HepG2 (cell line): Measurements from ENCODE around the gene ORC2. TPM values are rescaled to one million over a fixed set of nuclear protein-coding genes. Genes with fewer than 3 reads are reported as not detected.

Experiments used
- ATAC-seq: fragments of 200-7000 bp; cut with Tn5 transposase; 3 replicates; pipeline ENCODE4 v1.9.1; 2020; ENCODE audit warnings: mild to moderate bottlenecking, moderate library complexity
- BruUV-seq: library from RNA; stranded (reverse); fragments of 400-500 nt; replicated peaks from 2 replicates; lab custom pipeline; 2021; lab: Mats Ljungman, UMichigan
- CTCF ChIA-PET: fragments of 300-600 bp; formaldehyde crosslinking; extraction: SDS; loops from one replicate; lab custom pipeline; 2021; ENCODE audit warnings: low total read pairs, inconsistent platforms, low intra/inter-chr PET ratio; lab: Yijun Ruan, JAX
- POLR2A ChIA-PET: fragments of 350-600 bp; sonication (Branson Sonifier 250); formaldehyde crosslinking; loops from one replicate; lab custom pipeline; 2020; ENCODE audit warnings: antibody characterized with exemption, inconsistent platforms; lab: Yijun Ruan, JAX
- DNase-seq: peaks from one replicate; pipeline ENCODE4 v3.0.0-alpha.2; 2015; ENCODE audit warnings: low spot score
- FAIRE-seq: peaks from 3 replicates; lab custom pipeline; 2011; peaks lifted over from hg19 to GRCh38; lab: Jason Lieb, UNC
- H2AFZ ChIP-seq: one replicate; pipeline ENCODE4 v1.6.1; 2011; ENCODE audit warnings: low read length, inconsistent platforms
- H3K27ac ChIP-seq: fragments of 300-600 bp; 3 replicates; pipeline ENCODE4 v1.8.0; 2011; ENCODE audit warnings: mixed run types, mild to moderate bottlenecking, mixed read lengths, low read length, inconsistent platforms; ENCODE audit not compliant: insufficient read depth; ENCODE audit errors: extremely low read length
- H3K27me3 ChIP-seq, 2 experiments: fragments of 200-600 bp in 1 of 2; 2 replicates in 1 of 2; 3 replicates in 1 of 2; pipeline versions ENCODE4 v1.6.0 to v1.8.0; 2011; ENCODE audit warnings: low read length in 2 of 2, mild to moderate bottlenecking in 2 of 2, moderate library complexity in 2 of 2, inconsistent platforms in 1 of 2; ENCODE audit not compliant: insufficient read depth in 2 of 2, control insufficient read depth in 1 of 2
- H3K36me3 ChIP-seq, 2 experiments: fragments of 200-600 bp in 1 of 2; replicated peaks in 1 of 2; 2 replicates in 1 of 2; 3 replicates in 1 of 2; pipeline versions ENCODE4 v1.5.1 to v1.8.0; 2011; ENCODE audit warnings: low read length in 2 of 2, inconsistent platforms in 1 of 2; ENCODE audit not compliant: insufficient read depth in 2 of 2, control insufficient read depth in 1 of 2
- H3K4me1 ChIP-seq: 2 replicates; pipeline ENCODE4 v1.5.1; 2012; ENCODE audit warnings: low read length, inconsistent platforms; ENCODE audit not compliant: insufficient read depth
- H3K4me2 ChIP-seq: 2 replicates; pipeline ENCODE4 v1.6.0; 2011; ENCODE audit warnings: low read depth, low read length, inconsistent platforms
- H3K4me3 ChIP-seq, 3 experiments: fragments of 200-600 bp in 1 of 3; sonication (generic), shearing (Covaris generic) in 1 of 3; replicated peaks in 1 of 3; 2 replicates each; pipeline ENCODE4 v1.5.1; 2011 to 2016; ENCODE audit warnings: low read length in 3 of 3, inconsistent platforms in 2 of 3, low read depth in 2 of 3, mild to moderate bottlenecking in 2 of 3, control low read depth in 1 of 3, mixed read lengths in 1 of 3; ENCODE audit not compliant: insufficient read depth in 1 of 3
- H3K79me2 ChIP-seq: one replicate; pipeline ENCODE4 v1.6.1; 2011; ENCODE audit warnings: low read length, inconsistent platforms; ENCODE audit not compliant: insufficient read depth
- H3K9ac ChIP-seq: 2 replicates; pipeline ENCODE4 v1.6.0; 2011; ENCODE audit warnings: mild to moderate bottlenecking, low read depth, low read length, inconsistent platforms; ENCODE audit not compliant: insufficient read depth
- H3K9me3 ChIP-seq: 2 replicates; pipeline ENCODE4 v1.5.1; 2012; ENCODE audit warnings: mild to moderate bottlenecking, low read length
- H4K20me1 ChIP-seq: 2 replicates; pipeline ENCODE4 v1.6.0; 2011; ENCODE audit warnings: inconsistent platforms, mild to moderate bottlenecking, low read length, moderate library complexity; ENCODE audit not compliant: insufficient read depth
- CEBPB ChIP-seq: IDR thresholded peaks from 2 replicates; pipeline ENCODE4 v1.6.1; 2011; ENCODE audit warnings: low read depth, low read length, improper control_type of control experiment, borderline replicate concordance
- POLR2AphosphoS5 ChIP-seq: IDR thresholded peaks from 2 replicates; pipeline ENCODE4 v1.6.1; 2012; ENCODE audit warnings: low read depth, low read length
- POLR2G ChIP-seq: fragments of 200-400 bp; formaldehyde crosslinking; IDR thresholded peaks from 2 replicates; pipeline ENCODE4 v1.6.1; 2018; ENCODE audit warnings: mild to moderate bottlenecking, low read depth, low read length, moderate library complexity
- RBM22 ChIP-seq: fragments of 200-400 bp; formaldehyde crosslinking; optimal IDR thresholded peaks from 2 replicates; pipeline ENCODE3; 2017; ENCODE audit warnings: mild to moderate bottlenecking, low read length, moderate library complexity
- SPEN ChIP-seq: sonication (generic); formaldehyde crosslinking; IDR thresholded peaks from 2 replicates; pipeline ENCODE4 v1.5.1; 2020; ENCODE audit warnings: low read depth, mild to moderate bottlenecking, missing genetic modification reagents
- SSRP1 ChIP-seq: IDR thresholded peaks from 2 replicates; pipeline ENCODE4 v1.6.1; 2016; ENCODE audit warnings: control low read depth
- ZNF256 ChIP-seq: sonication (generic); formaldehyde crosslinking; conservative IDR thresholded peaks from 2 replicates; pipeline ENCODE4 v1.4.0; 2020; ENCODE audit warnings: missing genetic modification reagents
- WGBS: methylation state at CpG from one replicate; pipeline ENCODE4 v1.1.6; 2017; ENCODE audit warnings: low lambda C conversion rate; 5-methylcytosine and 5-hydroxymethylcytosine counted together
- in situ Hi-C: cut with HindIII; loops from 2 replicates; pipeline ENCODE4 v1.10.0; 2017; ENCODE audit warnings: low pct_unique_long_range_greater_than_20kb; ENCODE audit not compliant: extremely low pct_ligation_motif_present
- intact Hi-C: fragments of 100-400 bp; cut with micrococcal nuclease; formaldehyde crosslinking; loops from one replicate; pipeline ENCODE4 v1.10.0; 2022; ENCODE audit not compliant: unreplicated experiment
- polyA plus RNA-seq, 8 experiments: library from polyadenylated mRNA; depleted of rRNA in 3 of 8; stranded (reverse) in 7 of 8; unstranded in 1 of 8; fragments of >200 nt; fragmentation: Illumina TruSeq in 4 of 8; extraction: Trizol in 4 of 8; gene quantifications; 2 replicates each; pipeline versions ENCODE4 v1.2.1 to v1.2.3, GENCODE V29; 2011 to 2016; ENCODE audit warnings: low read depth in 4 of 8, missing spikeins in 1 of 8, mixed read lengths in 1 of 8; ENCODE audit not compliant: insufficient read depth in 1 of 8
- total RNA-seq, 5 experiments: library from RNA; depleted of rRNA; stranded (reverse); fragments of >200 nt; fragmentation: Illumina TruSeq; extraction: Trizol; gene quantifications; 2 replicates each; pipeline ENCODE4 v1.2.3, GENCODE V29; 2016; ENCODE audit warnings: low read depth in 1 of 5
- TF ChIP-seq, protein P1 (sequence below), 2 experiments: fragments of 450-650 bp in 1 of 2; sonication (generic) in 1 of 2; formaldehyde crosslinking; IDR thresholded peaks; 2 replicates each; pipeline versions ENCODE4 v1.5.0 to v1.8.0; 2020 to 2022; ENCODE audit warnings: mild to moderate bottlenecking in 1 of 2, missing genetic modification reagents in 1 of 2
- TF ChIP-seq, protein P2 (sequence below), 2 experiments: fragments of 450-650 bp in 1 of 2; sonication (generic) in 1 of 2; formaldehyde crosslinking in 1 of 2; IDR thresholded peaks; 2 replicates each; pipeline versions ENCODE4 v1.6.1 to v1.8.0; 2016 to 2022; ENCODE audit warnings: antibody characterized with exemption in 1 of 2, mild to moderate bottlenecking in 1 of 2, missing genetic modification reagents in 1 of 2

ORC2 gene
- total and polyA plus RNA-seq, 2 of the 13 experiments (the other 11 are each of a cell fraction or from before 2014, with no cell fraction given), result 19.3 to 73.5 TPM

DNA sequence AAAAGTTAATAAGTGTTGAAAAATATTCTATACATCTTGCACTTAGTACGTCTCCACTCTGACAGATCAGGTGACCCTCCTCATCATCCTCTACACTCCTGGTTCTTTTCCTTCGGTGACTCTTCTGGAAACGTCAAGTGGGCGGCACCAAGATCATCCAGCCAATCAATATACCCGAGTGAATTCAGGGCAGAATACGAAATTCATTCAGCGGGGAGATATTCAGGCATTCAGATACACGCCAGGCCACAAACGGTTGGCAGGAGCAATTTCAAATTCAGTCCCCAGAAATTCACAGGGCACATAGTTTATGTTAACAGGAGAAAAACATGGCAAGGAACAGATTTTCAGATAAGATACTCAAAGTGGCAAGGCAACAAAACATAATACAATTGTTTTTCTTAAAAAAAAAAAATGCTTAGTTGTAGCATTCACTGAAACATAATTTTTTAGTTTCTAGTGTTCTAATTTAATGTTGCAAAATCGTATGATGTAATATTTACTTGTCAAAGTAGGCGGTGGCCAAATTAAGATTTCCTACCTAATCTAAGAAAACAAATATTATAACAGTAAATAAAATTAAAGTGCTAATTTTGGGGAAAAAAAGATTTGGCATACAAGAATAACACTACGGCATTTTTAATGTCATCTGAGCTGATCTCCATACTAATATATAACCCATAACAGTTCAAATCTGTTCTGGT, 103.2 kb downstream of the ORC2 start:
- Histone ChIP-seq H3K36me3 (peaks cover 14 to 56% of the 10 kb centered on the region in 2 experiments), H3K27ac (no peak overlapping the region), H2AFZ (no peak overlapping the region), H3K27me3 (no peaks in the 10 kb centered on the region; a peak in 1 of 5 replicates), H3K4me1 (peaks cover 39% of the 10 kb centered on the region), H3K9me3 (no peaks in the 10 kb centered on the region), H3K4me3 (peak overlapping the region in 2 of 3 experiments; percentile 67 to 99; a peak in 3 of 6 replicates), H3K4me2 (peak overlapping the region; percentile 83), H3K79me2 (peaks cover 81% of the 10 kb centered on the region), H4K20me1 (peaks cover 73% of the 10 kb centered on the region), H3K9ac (no peak overlapping the region)
- ATAC-seq (no peak), FAIRE-seq (no peak), DNase-seq (no peak)
- 88% methylated on average over 12 of the region's 12 CpGs for WGBS
- POLR2A ChIA-PET, result interaction anchor here (1.4 to 1.9 kb wide), 2 partner anchors 11 to 15 kb away, joined by 6 to 9 read pairs; no protein-coding TSS in a partner anchor
- TF ChIP-seq SSRP1 (CRISPR knock-in tag) (0 out of 2 replicates have a peak, but pooled peaks have one; percentile 46), POLR2AphosphoS5 (0 out of 2 replicates have a peak, but pooled peaks have one; percentile 10), CEBPB (peak; percentile 48; the same call in 1 of the 2 replicates), ZNF256 (CRISPR knock-in tag) (no peak), POLR2G (peak; percentile 28; the same call in 1 of the 2 replicates), RBM22 (peak; percentile 77), SPEN (CRISPR knock-in tag) (no peak)
- TF ChIP-seq, protein P1, sequence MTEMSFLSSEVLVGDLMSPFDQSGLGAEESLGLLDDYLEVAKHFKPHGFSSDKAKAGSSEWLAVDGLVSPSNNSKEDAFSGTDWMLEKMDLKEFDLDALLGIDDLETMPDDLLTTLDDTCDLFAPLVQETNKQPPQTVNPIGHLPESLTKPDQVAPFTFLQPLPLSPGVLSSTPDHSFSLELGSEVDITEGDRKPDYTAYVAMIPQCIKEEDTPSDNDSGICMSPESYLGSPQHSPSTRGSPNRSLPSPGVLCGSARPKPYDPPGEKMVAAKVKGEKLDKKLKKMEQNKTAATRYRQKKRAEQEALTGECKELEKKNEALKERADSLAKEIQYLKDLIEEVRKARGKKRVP (CRISPR knock-in tag; IDR thresholded peaks at IDR 0.05), result peak; percentile 13 to 42; a peak in 2 of 4 replicates
- TF ChIP-seq, protein P2, sequence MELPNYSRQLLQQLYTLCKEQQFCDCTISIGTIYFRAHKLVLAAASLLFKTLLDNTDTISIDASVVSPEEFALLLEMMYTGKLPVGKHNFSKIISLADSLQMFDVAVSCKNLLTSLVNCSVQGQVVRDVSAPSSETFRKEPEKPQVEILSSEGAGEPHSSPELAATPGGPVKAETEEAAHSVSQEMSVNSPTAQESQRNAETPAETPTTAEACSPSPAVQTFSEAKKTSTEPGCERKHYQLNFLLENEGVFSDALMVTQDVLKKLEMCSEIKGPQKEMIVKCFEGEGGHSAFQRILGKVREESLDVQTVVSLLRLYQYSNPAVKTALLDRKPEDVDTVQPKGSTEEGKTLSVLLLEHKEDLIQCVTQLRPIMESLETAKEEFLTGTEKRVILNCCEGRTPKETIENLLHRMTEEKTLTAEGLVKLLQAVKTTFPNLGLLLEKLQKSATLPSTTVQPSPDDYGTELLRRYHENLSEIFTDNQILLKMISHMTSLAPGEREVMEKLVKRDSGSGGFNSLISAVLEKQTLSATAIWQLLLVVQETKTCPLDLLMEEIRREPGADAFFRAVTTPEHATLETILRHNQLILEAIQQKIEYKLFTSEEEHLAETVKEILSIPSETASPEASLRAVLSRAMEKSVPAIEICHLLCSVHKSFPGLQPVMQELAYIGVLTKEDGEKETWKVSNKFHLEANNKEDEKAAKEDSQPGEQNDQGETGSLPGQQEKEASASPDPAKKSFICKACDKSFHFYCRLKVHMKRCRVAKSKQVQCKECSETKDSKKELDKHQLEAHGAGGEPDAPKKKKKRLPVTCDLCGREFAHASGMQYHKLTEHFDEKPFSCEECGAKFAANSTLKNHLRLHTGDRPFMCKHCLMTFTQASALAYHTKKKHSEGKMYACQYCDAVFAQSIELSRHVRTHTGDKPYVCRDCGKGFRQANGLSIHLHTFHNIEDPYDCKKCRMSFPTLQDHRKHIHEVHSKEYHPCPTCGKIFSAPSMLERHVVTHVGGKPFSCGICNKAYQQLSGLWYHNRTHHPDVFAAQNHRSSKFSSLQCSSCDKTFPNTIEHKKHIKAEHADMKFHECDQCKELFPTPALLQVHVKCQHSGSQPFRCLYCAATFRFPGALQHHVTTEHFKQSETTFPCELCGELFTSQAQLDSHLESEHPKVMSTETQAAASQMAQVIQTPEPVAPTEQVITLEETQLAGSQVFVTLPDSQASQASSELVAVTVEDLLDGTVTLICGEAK (IDR thresholded peaks at IDR 0.05), result 0 out of 2 replicates have a peak, but pooled peaks have one; percentile 6
- TF ChIP-seq, protein P2 (CRISPR knock-in tag; IDR thresholded peaks at IDR 0.05), result no peak
- in situ Hi-C loops (no loop called here), intact Hi-C loops (loop anchor here (5.0 kb wide), 1 partner anchor 33 kb away; no protein-coding TSS in a partner anchor)
- no TSS peak for BruUV-seq
- CTCF ChIA-PET, result no interaction called here
